Upper lobe of right lung (tissue), 1 donor: ENCODE measurements around the gene SKI. TPM values are rescaled to one million over a fixed set of nuclear protein-coding genes. Genes with fewer than 3 reads are reported as not detected.

Source experiments
- ATAC-seq: fragments of 200-7000 bp; cut with Tn5 transposase; one replicate; pipeline ENCODE4 v1.9.1; 2020; ENCODE audit warnings: mild to moderate bottlenecking, moderate library complexity
- DNase-seq: peaks from one replicate; pipeline ENCODE4 v3.0.0-alpha.2; 2020
- H3K27ac ChIP-seq: fragments of 200-600 bp; one replicate; pipeline ENCODE4 v1.8.0; 2022
- H3K27me3 ChIP-seq: fragments of 200-600 bp; one replicate; pipeline ENCODE4 v1.8.0; 2022; ENCODE audit warnings: mild to moderate bottlenecking
- H3K36me3 ChIP-seq: fragments of 200-600 bp; one replicate; pipeline ENCODE4 v1.8.0; 2022
- H3K4me1 ChIP-seq: fragments of 200-600 bp; one replicate; pipeline ENCODE4 v1.8.0; 2022
- H3K4me3 ChIP-seq: fragments of 200-600 bp; one replicate; pipeline ENCODE4 v1.8.0; 2022; ENCODE audit warnings: mild to moderate bottlenecking
- H3K9me3 ChIP-seq: fragments of 200-600 bp; one replicate; pipeline ENCODE4 v1.8.0; 2022
- intact Hi-C: fragments of 100-400 bp; cut with DNase I; formaldehyde crosslinking; loops from one replicate; pipeline ENCODE4 v1.11.0; 2022
- total RNA-seq: library from RNA; stranded (reverse); fragmentation: NEBNext Ultra II Directional; extraction: Animal tissue kit (Norgen Biotek cat#: 25700); gene quantifications from one replicate; pipeline ENCODE4 v1.2.1, GENCODE V29; 2021
- TF ChIP-seq, protein P1 (sequence below): fragments of 200-600 bp; IDR thresholded peaks from one replicate; pipeline ENCODE4 v1.8.0; 2022; ENCODE audit warnings: antibody characterized with exemption
- donor health status: DM: no; HTN: yes; CAD: no; lungs with severe emphysema.

Gene SKI
- total RNA-seq, 1 donor from 2014 or later: 89.6 TPM

DNA sequence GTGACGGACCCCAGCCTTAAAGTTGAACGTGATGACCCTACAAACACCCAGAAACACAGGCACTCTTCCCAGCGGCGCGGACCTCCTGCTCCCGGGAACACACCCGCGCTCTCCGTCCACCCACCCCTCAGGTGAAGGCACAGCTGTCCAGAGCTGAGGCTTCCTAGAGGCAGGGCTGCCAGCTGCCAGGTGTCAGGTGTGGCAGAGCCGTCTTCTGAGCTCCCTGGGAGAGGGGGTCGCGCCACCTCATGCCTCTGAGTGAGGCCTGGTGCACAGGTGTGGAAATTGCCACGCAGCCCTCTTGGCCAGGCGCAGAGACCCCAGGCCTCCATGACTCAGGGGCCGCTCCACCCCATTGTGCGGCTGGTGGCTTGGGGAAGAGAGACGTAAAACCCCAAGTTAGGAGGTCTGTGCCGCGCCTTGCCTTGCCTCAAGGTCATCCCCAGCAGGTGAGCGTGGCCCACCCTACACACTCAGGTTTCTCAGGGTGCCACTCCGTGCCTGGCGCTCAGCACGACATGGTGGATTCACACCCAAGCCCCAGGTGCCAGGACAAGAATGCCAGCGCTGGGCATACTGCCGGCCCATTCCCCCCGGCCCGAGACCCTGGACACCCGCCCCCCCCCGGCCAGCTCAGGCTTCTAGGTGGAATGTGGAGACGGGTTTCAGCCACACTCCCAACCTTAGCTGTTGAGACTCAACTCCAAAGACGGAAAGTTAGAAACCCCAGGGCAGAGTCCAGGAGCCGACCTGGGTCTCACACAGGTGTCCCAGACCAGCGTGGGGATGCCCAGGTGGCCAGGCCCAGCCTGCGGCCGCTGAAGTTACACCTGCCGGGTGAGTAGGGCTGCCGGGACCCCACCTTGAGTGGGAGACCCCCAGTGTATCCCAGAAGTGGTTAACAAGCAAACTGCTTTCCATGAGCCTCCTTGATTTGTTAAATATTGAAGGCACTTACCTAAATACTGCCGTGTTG is 42.0 kb upstream of the SKI start:
- DNase-seq (peak; percentile 64), ATAC-seq (no peak)
- no peak overlapping the region for H3K4me3 ChIP-seq
- peaks cover 20% of the 10 kb centered on the region for H3K36me3 ChIP-seq
- TF ChIP-seq, protein P1, sequence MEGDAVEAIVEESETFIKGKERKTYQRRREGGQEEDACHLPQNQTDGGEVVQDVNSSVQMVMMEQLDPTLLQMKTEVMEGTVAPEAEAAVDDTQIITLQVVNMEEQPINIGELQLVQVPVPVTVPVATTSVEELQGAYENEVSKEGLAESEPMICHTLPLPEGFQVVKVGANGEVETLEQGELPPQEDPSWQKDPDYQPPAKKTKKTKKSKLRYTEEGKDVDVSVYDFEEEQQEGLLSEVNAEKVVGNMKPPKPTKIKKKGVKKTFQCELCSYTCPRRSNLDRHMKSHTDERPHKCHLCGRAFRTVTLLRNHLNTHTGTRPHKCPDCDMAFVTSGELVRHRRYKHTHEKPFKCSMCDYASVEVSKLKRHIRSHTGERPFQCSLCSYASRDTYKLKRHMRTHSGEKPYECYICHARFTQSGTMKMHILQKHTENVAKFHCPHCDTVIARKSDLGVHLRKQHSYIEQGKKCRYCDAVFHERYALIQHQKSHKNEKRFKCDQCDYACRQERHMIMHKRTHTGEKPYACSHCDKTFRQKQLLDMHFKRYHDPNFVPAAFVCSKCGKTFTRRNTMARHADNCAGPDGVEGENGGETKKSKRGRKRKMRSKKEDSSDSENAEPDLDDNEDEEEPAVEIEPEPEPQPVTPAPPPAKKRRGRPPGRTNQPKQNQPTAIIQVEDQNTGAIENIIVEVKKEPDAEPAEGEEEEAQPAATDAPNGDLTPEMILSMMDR: no peak
- intact Hi-C loops: no loop called here
- H3K4me1 ChIP-seq: peaks cover 20% of the 10 kb centered on the region
- no peaks in the 10 kb centered on the region for H3K27me3 ChIP-seq
- H3K27ac ChIP-seq: no peak overlapping the region
- no peaks in the 10 kb centered on the region for H3K9me3 ChIP-seq

DNA sequence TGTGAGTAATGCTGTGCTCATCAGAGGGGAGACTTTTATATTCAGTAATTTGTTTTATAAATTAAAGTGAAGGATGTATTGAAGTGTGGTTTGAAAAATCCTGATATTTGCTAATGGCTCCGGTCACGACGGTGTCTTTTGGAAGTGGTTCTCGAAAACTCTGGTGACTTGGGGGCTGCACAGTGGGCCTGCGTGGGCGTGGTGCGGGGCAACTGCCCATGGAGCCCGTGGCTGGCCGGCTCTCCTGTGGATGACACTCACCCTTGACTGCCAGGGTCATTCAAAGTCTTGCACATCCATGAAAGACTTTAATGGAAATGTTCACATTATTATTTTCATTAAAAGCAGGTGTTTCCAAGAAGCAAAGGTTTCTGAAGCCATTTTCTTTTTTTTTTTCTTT is 41.2 kb upstream of the SKI start:
- intact Hi-C loops: no loop called here
- DNase-seq: no peak
- Histone ChIP-seq H3K4me3 (no peak overlapping the region), H3K27me3 (no peaks in the 10 kb centered on the region), H3K27ac (no peak overlapping the region), H3K4me1 (peaks cover 24% of the 10 kb centered on the region), H3K9me3 (no peaks in the 10 kb centered on the region), H3K36me3 (peaks cover 20% of the 10 kb centered on the region)
- ATAC-seq: no peak
- TF ChIP-seq, protein P1: no peak

DNA sequence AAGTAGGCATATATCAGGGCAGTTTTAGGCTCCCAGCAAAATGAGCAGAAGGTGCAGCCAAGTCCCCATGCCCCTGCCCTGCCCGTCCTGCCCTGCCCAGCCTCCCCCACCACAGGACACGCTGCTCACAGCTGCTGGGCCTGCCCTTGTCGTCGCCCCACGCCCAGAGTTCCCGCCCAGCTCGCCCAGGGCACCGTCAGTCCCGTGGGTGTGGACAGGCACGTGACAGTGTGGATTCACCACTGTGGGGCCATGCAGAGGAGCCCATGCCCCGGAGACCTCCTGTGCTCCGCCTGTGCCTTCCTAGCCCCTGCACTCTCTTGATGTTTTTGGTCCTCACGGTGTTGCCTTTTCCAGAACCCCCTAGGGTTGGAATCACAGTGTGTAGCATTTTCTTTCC is 40.5 kb upstream of the SKI start:
- Histone ChIP-seq H3K9me3 (no peaks in the 10 kb centered on the region), H3K4me1 (peaks cover 31% of the 10 kb centered on the region), H3K4me3 (no peak overlapping the region), H3K36me3 (peaks cover 20% of the 10 kb centered on the region), H3K27me3 (no peaks in the 10 kb centered on the region), H3K27ac (no peak overlapping the region)
- TF ChIP-seq, protein P1: no peak
- ATAC-seq: no peak
- intact Hi-C loops: no loop called here
- DNase-seq: no peak

DNA sequence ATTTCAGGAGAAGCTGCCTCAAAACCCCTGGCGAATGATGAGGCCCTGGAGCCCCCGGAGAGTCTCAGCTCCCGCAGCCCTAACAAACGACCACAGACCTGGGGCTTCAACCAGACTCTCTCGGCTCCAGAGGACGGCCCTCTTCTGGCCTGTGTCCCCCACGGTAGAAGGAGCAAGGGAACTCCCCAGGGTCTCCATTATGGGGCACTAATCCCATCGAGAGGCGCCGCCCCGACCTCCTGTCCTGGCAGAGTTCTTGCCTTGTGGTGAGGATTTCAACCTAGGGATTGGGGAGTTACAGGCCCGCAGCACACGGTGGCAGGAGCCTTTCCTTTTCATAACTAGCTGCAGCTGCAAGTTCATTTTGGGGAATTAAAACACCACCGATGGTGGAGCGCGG is 39.8 kb upstream of the SKI start:
- H3K27me3 ChIP-seq: no peaks in the 10 kb centered on the region
- TF ChIP-seq, protein P1: no peak
- no peaks in the 10 kb centered on the region for H3K9me3 ChIP-seq
- peaks cover 36% of the 10 kb centered on the region for H3K4me1 ChIP-seq
- ATAC-seq (no peak), DNase-seq (no peak)
- no peak overlapping the region for H3K27ac ChIP-seq
- no peak overlapping the region for H3K4me3 ChIP-seq
- H3K36me3 ChIP-seq: peaks cover 20% of the 10 kb centered on the region
- intact Hi-C loops: no loop called here

DNA sequence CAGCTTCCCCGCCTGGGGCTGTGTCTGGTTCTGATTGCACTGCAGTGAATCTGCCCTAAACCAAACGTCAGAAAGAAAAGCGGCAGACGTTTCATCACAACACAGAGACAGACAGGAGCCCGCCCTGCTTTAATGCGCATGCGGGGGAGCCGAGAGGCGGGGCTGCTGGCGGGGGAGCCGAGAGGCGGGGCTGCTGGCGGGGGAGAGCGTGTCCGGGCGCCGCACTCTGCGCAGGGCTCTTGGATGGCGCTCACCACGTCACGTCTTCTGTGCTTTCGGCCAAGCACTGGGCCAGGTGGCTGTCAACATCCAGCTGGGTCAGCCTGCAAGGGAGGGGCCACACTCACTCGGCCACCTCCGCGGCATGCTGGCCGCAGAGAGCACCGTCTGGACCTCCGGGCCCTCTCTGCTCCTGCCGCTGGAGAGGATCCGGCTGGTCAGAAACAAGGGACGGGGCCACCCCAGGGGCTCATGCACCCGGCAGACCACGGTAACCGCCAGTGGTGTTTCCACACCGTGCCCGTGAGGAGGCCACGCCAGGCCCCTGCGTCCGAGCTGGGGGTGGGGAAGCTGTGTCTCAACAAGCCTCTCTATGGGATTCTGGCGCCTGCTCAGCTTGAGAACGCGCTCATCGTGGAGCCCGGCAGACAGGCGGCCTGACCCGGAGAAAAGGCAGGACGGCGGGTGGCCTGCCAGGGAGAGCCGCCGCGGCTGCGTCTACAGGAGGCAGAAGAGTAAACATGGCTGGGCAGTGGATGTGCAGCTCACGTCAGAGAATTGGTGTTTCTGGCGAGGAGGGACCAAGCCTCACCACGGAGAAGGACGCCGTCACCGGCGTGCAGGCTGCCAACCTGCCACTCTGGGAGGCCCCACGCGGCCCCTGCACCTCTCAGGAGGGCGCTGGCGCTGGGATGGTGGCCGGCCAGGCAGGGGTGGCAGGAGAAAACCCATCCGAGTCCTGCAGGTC is 38.4 kb upstream of the SKI start:
- peak overlapping the region; percentile 56 for H3K4me3 ChIP-seq
- TF ChIP-seq, protein P1: no peak
- DNase-seq (peak; percentile 97), ATAC-seq (peak; percentile 91)
- H3K27me3 ChIP-seq: no peaks in the 10 kb centered on the region
- H3K9me3 ChIP-seq: no peaks in the 10 kb centered on the region
- H3K27ac ChIP-seq: peak overlapping the region; percentile 91
- intact Hi-C loops: loop anchor here (10.0 kb wide), 1 partner anchor 125 kb away; no protein-coding TSS in a partner anchor
- H3K36me3 ChIP-seq: peaks cover 14% of the 10 kb centered on the region
- H3K4me1 ChIP-seq: peaks cover 43% of the 10 kb centered on the region
